ENCODE data around the gene SYNGR2.

DNA sequence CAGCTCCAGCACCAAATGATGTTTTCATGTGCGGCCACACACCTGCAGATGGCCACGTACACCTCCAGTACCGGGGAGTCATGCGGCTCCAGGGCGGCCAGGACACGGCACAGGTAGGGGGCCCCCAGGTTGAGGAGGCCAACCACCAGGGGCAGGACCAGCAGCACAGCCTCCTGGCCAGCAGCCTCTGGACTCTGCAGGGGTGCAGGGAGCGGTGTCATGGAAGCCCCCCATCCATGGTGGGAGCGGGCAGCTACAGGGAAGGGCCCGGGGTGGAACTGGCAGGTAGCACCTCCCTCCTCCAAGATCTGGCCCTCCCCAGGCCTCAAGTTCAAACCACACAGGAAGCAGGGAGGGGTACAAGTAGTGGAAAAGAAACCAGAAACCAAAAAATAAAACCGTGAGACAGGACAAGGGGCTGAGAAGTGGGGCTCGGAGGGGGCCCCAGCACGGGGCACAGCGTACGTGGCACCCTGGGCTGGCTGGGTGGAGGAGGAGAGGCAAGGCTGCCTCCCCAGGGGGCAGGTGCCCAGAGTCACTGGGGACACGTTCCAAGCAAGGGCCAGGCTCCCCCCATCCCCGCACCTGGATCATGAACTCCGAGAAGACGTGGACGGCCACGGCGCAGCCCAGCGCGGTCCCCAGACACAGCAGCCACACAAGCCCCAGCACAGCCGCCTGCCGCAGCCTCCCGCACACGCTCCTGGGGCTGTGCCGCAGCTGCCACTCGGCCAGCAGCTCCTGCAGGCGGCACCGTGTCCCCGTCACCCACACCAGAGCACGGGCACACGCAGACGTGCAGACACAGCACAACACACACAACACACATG is 47.2 kb upstream of the SYNGR2 start:
- no peak; the same call in 1 of the 2 replicates for TF ChIP-seq POLR2A (IDR thresholded peaks at IDR 0.05; ENCODE audit: low read depth, low read length)
- no peak for TF ChIP-seq PAX5 (IDR thresholded peaks at IDR 0.05; ENCODE audit: insufficient read depth, low read length, severe bottlenecking)
- no peak for TF ChIP-seq TAF1 (IDR thresholded peaks at IDR 0.05; ENCODE audit: low read depth, low read length)
- TF ChIP-seq POLR2AphosphoS5 (IDR thresholded peaks at IDR 0.05; ENCODE audit: low read depth, low read length) = 0 out of 2 replicates have a peak, but pooled peaks have one; percentile 7
- TF ChIP-seq SPI1 (IDR thresholded peaks at IDR 0.05; ENCODE audit: low read depth, low read length) = no peak
- TF ChIP-seq POU2F2 (IDR thresholded peaks at IDR 0.05; ENCODE audit: low read depth, low read length) = no peak
